ENCODE data around the gene CDH23.

Gene CDH23

DNA sequence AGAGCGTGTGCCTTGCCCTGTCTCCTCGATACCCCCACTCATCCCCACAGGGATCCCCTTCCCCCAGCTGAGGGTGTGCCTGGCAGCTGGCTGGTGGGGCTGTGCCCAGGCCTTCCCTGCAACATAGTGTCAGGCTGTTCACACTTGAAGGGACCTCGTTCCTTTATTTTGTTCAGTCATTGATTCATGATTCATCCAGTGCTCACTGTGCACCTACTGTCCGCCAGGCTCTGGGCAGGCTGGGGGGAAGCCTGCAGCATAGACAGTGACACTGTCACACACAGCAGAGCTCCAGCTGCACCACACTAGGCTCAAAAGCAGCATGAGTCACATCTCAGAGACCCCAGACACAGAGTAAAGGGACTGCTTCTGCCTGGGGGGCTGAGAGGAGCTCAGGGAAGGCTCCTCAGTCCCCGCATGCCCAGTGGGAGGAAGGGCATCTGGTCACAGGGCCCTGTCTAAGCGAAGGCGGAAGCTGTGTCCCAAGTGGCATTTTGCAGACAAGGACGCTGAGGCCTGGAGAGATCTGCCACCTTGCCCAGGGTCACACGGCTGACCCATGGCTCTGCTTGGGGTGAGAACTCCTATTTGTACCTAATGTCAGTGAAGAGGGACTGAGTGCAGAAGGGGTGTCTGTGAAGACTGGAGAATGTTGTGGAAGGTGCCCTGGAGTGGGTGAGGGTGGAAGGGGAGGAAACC lies 27.9 kb downstream of the CDH23 start:
- no peak for DNase-seq

DNA sequence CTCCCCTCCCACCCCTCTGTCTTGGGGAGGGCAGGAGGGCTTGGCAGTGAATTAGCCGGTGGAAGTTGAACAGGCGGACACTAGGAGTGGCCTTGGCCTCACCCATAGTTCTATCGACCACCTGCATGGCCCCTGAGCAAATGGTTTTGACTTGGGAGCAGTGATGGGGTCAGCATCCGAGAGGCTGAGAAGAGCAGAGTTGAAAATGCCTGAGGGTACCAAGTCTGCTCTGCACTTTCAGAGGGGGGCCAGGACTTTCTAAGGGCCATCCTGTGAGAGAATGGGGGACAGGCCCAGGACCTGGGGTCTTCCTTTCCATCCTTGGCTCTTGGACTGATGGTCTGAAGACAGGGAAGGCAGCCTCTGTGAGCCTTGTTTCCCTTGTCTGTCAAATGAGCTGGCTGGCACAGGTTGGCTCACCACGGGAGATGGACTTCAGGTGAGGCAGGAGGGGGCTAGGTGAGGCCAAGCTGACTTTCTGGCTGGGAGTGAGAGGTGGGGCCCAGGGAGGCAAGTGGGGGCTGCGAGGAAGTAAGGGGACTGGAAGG lies 29.4 kb downstream of the CDH23 start:
- no peak for DNase-seq

DNA sequence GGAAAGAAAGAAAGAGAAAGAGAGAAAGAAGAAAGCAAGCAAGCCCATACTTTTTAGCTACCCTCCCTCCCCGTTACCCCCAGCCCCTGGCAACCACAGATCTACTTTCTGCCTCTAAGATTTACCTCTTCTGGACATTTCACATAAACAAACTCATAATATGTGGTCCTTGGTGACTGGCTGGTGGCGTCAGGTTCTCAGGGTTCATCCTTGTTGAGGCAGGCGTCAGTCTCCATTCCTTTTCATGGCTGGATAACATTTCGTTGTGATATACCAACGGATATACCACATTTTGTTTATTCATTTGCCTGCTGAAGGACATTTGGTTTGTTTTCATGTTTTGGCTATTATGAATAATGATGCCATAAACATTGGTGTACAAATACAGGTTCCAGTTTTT lies 30.5 kb downstream of the CDH23 start:
- DNase-seq, result no peak

DNA sequence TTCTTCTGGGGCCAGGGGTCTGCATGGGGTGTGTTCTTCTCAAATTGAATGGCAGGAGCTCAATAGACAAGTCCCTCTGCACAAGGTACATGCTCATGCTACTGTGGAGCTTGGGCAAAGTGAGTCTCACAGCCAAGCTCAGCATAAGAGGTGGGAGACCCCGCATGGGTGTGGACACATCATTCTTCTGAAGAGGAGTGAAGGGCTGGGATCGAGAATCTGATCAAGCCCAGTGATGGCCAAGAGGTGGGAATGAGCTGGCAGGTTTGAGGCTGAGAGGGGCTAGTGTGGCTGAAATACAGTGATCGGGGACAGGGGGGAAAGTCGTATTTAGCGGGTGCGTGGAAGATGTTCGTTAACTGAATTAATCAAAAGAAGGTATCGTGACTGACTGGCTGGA lies 32.6 kb downstream of the CDH23 start:
- DNase-seq, result no peak

DNA sequence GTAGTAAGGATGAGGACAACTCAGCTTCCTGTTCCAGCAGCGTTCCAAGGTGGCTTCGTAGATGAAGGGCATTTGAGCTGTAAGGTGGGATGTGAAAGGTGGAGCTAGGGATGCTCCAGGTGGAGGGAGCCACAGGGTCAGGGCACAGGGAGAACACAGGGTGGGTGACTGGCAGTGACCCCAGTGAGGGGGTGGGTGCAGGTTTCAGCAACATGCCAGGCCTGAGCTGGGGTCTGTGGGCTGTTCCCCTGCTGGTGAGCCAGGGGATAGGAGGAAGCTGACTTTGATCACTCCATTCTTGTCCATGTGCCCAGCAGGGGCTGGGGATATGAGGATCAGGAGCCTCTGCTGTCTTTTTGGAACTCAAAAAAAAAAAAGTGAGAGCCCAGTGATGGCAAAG lies 33.2 kb downstream of the CDH23 start:
- no peak for DNase-seq

DNA sequence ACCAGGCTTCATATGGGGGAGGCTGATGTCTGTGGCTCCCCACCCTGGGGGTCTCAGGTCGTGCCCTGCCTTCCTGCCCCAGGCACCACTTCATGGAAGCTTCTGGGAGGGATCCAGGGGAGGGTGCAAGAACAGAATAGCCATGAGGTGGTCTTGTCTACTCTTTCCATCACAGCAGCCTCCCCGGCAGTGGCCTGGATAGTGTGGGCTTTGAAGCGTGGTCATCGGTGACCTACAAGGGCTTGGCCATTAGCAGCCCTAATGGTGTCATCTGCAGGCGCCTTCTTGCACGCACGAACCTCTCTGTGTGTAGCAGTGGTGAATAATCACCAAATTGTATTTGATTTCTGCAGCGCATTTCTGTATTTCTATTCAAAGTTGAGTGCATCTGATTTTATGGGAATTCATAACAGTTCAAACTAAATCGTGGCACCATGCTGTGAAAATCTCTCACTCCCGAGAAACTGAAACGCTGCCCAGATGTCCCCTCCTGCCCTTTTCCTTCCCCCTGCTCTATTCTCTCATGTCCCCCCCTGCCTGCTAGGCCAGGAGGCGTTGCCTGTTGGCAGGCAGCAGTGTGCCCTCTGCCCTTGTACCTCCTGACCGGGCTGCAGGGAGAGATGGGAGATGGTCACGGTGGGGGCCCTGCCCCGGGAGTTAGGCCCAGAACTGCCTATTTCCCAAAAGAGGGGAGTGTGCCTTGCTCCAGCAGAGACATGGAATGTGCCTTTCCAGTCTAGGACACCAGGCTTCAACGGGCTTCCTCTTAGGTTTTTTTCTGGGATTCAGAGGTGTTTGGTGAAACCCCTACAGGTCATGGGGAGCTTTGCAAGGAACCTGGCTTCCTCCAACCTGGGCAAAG lies 34.8 kb downstream of the CDH23 start:
- no peak for DNase-seq

DNA sequence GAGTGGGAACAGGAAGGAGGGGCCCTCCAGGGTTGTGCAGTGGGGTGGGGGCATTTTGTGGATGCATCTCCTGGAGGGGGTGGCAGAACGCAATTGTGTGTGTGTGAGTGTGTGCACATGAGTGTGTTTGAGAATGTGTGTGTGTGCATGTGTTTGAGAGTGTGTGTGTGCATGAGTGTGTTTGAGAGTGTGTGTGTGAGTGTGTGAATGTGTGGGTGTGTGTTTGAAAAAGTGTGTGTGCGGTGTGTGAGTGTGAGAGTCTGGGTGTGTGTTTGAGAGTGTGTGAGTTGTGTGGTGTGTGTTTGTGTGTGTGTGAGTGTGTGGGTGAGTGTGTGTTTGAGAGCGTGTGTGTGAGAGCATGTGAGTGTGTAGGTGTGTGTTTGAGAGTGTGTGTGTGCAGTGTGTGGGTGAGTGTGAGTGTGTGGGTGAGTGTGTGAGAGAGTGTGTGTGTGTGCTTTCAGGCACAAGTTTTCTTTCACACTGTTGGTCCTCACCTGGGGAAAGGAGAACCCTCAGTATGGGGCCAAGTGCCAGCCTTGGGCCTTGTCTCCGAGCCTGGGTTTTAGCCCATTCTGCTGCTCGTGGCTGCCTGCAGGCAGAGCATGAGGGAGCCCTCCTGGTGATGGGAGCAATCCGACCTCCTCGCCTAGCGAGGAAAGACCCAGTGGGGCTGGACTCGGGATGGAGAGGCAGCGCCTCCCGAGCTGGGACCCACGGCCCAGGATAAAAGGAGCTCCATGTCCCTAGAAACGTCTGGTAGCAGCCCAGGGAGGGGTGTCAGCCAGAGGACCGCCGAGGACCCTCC lies 35.6 kb downstream of the CDH23 start:
- no peak for DNase-seq

DNA sequence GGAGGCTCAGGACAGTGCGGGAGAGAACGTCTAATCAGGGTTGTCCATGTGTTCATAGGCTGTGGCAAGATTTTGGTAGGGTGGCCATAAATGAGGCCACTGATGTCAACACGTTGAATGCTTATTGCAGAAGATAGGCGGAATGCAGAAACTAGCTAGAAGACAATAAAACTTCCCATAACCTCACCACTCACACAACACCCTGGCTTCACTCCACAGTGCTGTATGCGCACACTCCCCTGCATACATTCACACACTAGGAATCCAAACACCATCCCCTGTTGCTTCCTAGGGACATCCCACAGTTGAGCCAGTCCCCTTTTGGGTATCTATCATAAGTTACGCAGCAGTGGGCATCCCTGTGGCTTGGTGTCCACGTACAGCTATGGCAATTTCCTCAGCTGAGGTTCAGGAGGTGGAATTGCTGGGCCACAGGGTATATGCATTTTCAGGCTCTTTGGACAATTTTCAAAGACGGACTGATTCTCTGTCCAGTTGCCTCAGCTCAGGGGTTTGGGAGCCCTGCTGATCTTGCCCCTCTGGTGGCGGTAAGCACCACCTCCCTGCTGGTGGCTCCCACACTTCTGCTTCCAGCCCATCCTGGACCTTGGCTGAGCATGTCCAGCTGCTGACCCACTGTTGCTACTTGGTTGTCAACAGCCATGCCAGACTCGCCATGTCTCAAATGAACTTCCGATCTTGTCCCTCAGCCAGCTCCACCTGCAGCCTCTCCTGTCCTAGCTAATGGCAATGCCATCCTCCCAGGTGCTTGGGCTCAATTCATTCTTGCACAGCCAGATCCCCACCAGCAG lies 36.4 kb downstream of the CDH23 start:
- no peak for DNase-seq

DNA sequence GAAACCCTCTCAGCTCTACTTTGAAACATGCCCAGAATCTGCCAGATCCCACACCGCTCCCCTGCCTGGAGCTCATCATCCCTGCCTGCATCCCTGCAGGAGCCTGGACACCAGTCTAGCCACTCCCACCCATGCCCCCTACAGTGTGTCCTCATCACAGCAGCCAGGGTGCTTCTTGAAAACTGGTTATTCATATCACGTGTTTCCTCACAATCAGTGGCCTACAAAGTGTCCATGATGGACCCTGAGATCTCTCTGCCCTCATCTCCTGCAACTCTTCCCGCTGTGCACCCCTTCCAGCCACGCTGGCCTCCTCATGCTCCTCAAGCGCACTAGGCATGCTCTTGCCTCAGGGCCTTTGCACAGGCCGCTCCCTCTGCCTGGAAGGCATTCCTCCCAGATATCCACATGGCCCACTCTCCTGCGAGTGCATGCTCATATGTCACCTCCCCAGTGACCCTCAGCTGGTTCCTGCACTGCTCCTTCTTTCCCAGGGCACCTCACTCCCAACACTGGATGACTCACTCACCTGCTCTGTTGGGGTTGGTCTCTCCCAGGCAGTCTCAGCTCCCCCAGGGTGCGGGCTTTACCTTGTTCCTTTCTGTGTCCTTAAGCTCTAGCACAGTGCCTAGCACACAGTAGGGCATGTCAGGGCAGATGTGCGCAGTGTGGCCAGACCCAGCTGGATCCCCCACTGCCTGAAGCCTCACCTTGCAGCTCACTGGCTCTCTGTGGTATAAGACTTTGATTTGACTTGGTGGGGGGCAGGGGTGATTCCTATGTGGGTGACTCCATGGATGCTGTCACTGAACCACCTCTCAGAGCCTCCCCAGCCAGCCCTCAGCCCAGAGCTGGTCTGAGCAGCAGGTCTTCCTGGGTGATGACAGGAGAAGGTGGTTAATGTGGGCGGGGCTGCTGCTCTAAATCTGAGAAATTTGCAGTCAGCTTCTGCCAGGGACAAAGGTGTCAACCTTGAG lies 37.3 kb downstream of the CDH23 start:
- no peak for DNase-seq

DNA sequence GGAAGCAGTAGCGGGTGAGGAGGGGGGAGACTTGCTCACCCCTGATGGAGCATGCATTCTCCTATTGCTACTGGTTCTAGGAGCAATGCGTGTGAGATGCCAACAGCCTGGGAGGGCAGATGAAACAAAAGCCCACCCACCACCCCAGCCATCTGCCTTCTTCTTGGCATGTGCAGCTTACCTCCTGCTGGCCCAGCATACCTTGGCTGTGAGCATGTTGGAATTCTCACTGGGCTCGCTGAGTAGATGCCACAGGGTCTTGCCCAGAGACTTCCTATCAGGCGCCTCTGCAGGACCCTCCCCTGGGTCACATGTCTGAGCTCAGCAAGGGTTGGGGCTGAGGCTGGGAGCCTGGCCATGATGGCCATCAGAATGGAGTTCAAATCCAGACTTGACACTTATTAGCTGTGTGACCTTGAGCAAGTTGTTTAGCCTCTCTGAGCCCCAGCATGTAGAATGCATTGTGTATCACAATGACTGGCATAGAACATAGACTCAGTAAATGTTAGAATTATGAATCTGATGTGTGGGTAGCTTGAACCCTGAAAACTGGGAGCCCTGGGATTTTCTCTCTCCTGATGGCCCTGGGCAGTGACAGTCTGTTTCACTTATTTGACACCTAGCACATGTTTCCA lies 38.2 kb downstream of the CDH23 start:
- no peak for DNase-seq

DNA sequence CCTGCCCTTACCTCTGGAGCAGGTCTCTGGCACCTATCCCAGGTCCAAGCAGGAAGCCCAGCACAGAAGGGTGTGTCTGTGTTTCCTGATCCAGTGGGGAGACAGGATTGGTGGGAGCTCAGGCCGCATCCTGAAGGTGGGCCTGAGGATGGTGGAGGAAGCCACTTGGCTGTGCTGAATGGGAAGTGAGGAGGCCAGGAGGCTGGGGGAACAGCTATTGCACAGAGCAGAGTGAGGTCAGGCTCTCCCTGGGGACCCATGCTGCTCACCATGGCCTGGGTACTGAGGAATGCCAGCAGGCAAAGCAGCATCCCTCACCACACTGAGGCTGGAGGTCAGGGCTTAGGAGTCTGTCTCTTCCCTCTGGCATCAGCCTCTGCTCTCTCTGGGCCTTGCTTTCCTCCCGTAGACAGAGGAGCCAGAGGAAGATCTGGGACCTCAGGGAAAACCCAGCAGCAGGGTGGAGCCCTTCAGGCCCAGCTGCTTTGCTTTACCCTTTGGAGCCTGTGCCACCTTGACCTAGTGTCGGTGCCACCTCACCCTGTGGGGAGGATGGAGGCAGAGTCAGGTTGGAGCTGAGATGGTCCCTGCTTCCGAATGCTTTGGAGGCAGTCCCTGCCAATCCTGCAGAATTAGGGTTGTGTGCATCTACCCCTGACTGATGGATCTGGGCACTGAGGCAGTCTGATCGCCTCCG lies 39.0 kb downstream of the CDH23 start:
- DNase-seq, result no peak

DNA sequence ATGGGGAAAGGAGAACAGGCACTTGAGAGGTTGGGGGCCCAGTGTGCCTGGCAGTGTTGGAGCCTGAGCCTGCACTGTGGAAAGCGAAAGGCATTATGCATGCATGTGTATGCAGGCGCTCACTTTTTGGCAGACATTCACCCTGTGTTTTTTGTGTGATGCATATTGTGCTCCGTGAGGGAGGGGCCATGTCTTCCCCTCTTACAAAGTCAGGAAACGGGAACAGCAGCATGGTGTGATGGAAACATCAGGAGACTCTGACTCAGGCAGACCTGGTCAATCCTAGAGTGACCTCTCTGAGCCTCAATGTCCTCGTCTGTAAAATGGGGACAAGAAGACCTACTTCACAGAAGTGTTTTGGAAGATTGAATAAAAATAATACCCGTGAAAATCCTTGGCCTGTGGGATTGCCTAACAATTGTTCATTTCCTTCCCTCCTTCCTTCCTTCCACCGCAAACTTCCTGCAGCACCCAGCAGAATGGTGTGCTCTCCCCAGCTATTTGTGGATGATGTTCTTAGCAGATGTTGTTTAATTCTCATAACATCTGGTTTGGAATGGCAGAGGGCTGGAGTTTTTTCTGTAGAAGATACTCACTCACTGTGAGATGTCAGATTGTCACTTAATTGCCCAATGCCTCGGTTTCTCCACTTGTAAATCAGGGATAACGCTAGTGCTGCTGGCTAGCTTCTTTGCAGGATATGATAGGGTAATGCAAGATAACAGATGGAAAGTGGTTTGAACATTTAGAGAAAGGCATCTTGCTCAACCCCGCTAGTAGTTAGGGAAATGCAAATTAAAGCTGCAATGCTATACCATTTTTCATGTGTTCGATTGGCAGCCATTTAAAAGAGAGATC lies 39.8 kb downstream of the CDH23 start:
- no peak for DNase-seq

DNA sequence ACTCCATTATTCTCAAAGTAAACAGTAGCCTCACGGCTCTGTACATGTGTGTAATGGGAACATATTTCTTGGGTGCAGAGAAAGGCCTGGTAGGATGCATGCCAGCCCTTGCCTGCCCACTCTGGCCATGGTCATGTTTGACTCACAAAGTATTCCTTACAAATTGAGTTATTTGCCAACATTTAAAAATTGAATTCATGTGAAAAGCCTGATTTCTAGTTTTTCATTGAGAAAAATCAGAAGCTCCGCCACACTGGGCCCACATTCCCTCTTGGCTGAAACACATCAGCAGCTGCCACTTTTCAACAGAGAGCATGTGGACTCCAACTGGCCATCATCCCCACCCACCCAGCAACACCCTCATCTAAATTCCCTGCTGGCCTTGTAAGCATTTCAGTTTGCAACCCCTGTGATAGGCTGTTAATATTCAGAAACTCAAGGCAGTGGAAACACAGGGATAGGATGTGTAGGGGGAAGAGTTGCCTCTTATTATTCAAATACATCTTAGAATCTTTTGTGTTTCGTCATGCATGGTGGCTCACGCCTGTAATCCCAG lies 40.9 kb downstream of the CDH23 start:
- no peak for DNase-seq

DNA sequence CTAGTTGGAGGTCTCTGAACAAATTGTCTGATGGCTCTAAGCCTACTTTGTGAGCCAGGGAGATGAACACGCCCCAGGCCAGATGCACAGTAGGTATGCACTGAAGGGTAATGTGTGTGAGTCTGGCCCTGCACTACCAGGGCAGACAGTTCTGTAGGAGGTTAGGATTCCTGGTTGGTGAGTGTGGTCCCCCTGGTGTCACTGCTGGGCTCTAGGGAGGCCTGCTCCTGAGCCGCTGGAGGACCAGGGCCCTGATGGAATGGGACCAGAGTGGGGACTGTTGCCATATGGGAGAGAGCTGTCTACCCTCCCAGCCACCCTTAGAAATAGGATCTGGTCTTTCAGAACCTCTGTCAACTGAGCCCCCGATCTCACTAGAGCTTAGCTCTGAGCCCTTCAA lies 42.0 kb downstream of the CDH23 start:
- DNase-seq, result no peak

DNA sequence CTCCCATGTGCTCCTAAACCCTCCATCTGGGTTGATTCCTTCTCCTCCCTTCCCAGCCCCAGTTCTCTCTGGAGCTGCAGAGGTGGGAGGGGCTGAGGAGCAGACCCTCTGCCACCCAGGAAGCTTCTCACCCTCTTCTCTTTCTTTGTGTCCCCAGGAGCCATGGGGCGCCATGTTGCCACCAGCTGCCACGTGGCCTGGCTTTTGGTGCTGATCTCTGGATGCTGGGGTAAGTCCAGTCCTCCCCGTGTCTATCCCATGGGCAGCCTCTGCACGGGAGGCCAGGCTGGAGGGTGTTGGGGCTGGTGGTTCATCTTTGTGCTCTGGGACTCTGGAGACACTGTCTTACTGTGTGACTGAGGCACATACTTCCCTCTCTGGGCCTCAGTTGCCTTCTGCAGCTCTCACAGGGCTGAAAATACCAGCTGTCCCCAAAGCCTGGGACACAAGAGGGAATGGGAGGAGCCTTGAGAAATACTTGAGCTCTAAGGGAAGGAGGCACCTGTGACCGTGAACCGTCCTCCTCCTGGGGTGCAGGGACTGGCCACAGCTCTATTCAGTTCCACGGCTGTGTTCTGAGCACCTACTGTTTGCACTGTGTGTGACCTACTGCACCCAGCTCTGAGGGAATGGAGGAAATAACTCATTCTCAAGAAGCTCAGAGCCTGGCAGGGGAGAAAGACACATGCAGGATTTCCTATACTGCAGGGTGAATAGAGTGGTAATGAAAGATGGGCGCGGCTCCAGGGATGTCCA lies 43.1 kb downstream of the CDH23 start:
- DNase-seq, result no peak

DNA sequence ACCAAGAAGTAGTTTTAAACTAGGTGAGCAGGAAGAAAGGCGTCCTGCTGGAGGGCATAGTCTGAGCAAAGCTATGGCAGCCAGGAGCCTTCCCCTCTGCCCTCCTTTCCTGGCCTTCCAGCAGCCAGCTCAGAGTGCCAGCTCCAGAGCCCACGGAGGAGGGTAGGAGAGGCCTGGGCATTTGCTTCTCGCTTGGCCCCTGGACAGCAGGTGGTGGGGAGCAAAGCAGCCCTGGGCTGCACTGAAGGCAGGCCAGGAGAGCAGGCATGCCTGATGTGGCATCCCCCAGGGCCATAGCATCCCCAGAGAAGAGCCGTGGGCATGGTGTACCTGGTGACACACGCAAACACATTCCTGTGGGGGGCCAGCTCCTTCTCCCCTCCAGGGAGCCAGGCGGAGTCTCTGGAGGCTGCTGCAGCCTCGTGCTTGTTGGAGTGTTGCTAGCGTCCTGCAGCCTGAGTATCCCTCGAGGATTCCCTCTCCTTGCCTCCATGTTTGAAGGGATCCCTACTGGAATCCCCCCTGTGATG lies 43.9 kb downstream of the CDH23 start:
- DNase-seq, result no peak

DNA sequence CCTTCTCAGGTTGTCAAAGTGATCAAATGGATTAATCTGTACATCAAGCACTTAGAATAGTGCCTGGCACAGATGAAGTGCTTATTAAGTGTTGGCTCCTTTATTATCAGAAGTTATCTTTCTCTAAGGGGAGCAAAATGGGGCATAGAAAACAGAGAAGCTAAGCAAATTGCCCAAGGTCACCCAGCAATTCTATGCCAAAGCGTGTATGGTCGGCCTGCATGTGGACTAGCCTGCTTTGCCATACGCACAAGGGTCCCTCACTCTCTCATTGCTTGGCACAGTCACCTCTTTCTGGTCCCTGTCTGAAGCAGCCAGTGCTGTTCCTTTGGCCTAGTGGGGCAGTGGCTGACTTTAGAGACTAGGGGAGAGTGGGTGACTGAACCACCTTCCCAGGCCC lies 45.3 kb downstream of the CDH23 start:
- no peak for DNase-seq
